ENCODE data around the gene FCRL1. TPM values are rescaled to one million over a fixed set of nuclear protein-coding genes. Genes with fewer than 3 reads are reported as not detected.

Gene FCRL1
- total RNA-seq, 1 experiment from 2014 or later: not detected

GRCh38 chr1:157813269-157813668, 6.7 kb downstream of the FCRL1 start:
- Histone ChIP-seq H3K4me2 (ENCODE audit: insufficient read depth, insufficient read length, low read length) (no peak overlapping the region), H3K18ac (ENCODE audit: insufficient read length, low read depth, low read length) (no peak overlapping the region), H3K56ac (ENCODE audit: insufficient read length, low read depth, low read length) (no peak overlapping the region), H2BK5ac (ENCODE audit: insufficient read length, low read length) (no peak overlapping the region), H3K14ac (ENCODE audit: insufficient read depth, low read length) (no peak overlapping the region), H3K9ac (ENCODE audit: extremely low read depth, insufficient read length, low read length) (no peak overlapping the region), H3K27ac (ENCODE audit: insufficient read length, low read depth, low read length) (no peak overlapping the region), H2AFZ (ENCODE audit: low read length) (no peak overlapping the region), H3K23me2 (ENCODE audit: insufficient read length, low read depth, low read length, poor library complexity, severe bottlenecking) (no peaks in the 10 kb centered on the region), H4K5ac (ENCODE audit: insufficient read length, low read depth, low read length) (no peak overlapping the region), H3K79me1 (ENCODE audit: insufficient read depth, low read depth, low read length, poor library complexity, severe bottlenecking) (no peaks in the 10 kb centered on the region), H3K23ac (ENCODE audit: insufficient read length, low read depth, low read length) (no peak overlapping the region), H2BK12ac (ENCODE audit: insufficient read length, low read depth, low read length) (no peak overlapping the region), H3K79me2 (ENCODE audit: insufficient read depth, low read length) (no peaks in the 10 kb centered on the region), H4K91ac (ENCODE audit: insufficient read length, low read depth, low read length) (no peak overlapping the region), H4K20me1 (ENCODE audit: control insufficient read depth, insufficient read depth, insufficient read length) (no peaks in the 10 kb centered on the region), H2AK5ac (ENCODE audit: insufficient read length, low read length) (no peak overlapping the region), H3T11ph (ENCODE audit: low read length) (no peak overlapping the region), H4K8ac (replicated peaks; ENCODE audit: insufficient read length, low read depth, low read length) (no peak overlapping the region), H2BK20ac (ENCODE audit: low read depth, low read length, poor library complexity, severe bottlenecking) (no peak overlapping the region), H2BK15ac (ENCODE audit: low read depth, low read length) (no peak overlapping the region), H3K4ac (ENCODE audit: low read depth, low read length) (no peak overlapping the region), H3K9me3 (ENCODE audit: control insufficient read depth, low read depth, low read length) (no peaks in the 10 kb centered on the region), H2BK120ac (ENCODE audit: low read depth, low read length, poor library complexity, severe bottlenecking) (no peak overlapping the region), H3K27me3 (ENCODE audit: insufficient read depth, low read length) (no peaks in the 10 kb centered on the region), H3K4me1 (ENCODE audit: insufficient read depth, low read length) (no peaks in the 10 kb centered on the region)
- Mint-ChIP-seq H3K36me3 (ENCODE audit: insufficient read depth in 1 of 3, low read depth in 3 of 3) (no peaks in the 10 kb centered on the region), H3K9me3 (peaks cover 0 to 1% of the 10 kb centered on the region in 2 experiments; a peak in 4 of 5 replicates), H3K27me3 (ENCODE audit: low read depth) (peaks cover 8% of the 10 kb centered on the region), H3K4me3 (no peak overlapping the region), H3K27ac (no peak overlapping the region), H3K4me1 (no peaks in the 10 kb centered on the region)
- TF ChIP-seq, protein P1, sequence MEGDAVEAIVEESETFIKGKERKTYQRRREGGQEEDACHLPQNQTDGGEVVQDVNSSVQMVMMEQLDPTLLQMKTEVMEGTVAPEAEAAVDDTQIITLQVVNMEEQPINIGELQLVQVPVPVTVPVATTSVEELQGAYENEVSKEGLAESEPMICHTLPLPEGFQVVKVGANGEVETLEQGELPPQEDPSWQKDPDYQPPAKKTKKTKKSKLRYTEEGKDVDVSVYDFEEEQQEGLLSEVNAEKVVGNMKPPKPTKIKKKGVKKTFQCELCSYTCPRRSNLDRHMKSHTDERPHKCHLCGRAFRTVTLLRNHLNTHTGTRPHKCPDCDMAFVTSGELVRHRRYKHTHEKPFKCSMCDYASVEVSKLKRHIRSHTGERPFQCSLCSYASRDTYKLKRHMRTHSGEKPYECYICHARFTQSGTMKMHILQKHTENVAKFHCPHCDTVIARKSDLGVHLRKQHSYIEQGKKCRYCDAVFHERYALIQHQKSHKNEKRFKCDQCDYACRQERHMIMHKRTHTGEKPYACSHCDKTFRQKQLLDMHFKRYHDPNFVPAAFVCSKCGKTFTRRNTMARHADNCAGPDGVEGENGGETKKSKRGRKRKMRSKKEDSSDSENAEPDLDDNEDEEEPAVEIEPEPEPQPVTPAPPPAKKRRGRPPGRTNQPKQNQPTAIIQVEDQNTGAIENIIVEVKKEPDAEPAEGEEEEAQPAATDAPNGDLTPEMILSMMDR (conservative IDR thresholded peaks at IDR 0.05): no peak
- no peak for DNase-seq
- no CpG with 5 or more reads among the region's 1 CpG for WGBS (ENCODE audit: extremely low coverage, insufficient read length, low lambda C conversion rate)

Data from H9 (cell line).